ENCODE results near the gene NTNG2.

The NTNG2 gene

DNA sequence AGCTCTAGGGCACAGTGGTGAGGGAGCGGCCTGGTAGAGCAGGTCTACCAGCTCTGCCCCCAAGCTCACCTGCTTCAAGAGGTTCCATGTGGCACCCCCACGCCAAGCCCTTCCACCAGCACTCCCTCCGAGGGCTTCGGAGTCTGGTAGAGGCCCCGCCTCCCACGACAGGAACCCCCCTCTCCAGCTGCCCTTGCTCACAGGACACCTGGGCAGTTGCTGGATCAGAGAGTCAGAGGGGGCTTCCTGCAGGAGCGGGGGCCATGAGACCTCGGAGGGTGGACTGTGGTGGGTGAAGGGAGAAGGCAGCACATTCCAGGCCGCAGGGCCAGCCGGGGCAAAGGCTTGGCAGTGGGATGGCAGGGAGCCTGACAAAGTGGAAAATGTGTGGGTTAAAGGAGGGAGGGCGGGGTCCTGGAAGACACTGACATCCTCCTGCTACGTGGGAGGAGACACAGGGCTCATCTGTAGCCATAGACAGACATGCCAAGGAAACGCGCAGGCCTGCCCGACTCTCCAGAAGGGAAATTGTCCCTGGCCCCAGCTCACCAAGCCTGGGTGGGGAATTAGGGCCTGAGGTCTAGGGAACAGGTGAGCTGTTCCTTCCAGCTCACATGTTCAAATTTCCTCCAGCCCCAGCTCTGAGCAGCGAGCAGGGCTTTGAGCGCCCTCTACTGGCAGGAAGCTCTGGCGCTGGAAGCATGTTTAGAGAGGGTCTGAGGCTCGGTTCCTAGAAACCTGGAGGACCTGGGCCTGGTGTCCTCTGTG lies 74.2 kb downstream of the NTNG2 start:
- Histone ChIP-seq H3K4me3 (ENCODE audit: low read depth, low read length) (no peak overlapping the region), H2BK120ac (ENCODE audit: insufficient read depth, low read length, poor library complexity) (no peak overlapping the region), H4K8ac (ENCODE audit: low read depth, low read length) (no peak overlapping the region), H3K27ac (ENCODE audit: low read depth, low read length) (no peak overlapping the region), H3K4ac (ENCODE audit: low read depth, low read length) (no peak overlapping the region), H3K27me3 (ENCODE audit: insufficient read depth, low read length) (peaks cover 5% of the 10 kb centered on the region), H3K9ac (ENCODE audit: low read length) (no peak overlapping the region), H2BK5ac (ENCODE audit: low read depth, low read length, poor library complexity) (no peak overlapping the region), H2BK12ac (ENCODE audit: low read length) (no peak overlapping the region), H2AFZ (ENCODE audit: insufficient read depth, low read length, poor library complexity) (no peak overlapping the region), H3K14ac (ENCODE audit: low read length) (no peak overlapping the region), H3K36me3 (ENCODE audit: control insufficient read depth in 1 of 2, insufficient read depth in 2 of 2, low read length in 2 of 2) (no peaks in the 10 kb centered on the region), H2AK5ac (ENCODE audit: low read length) (no peak overlapping the region), H4K12ac (ENCODE audit: low read depth, low read length) (no peak overlapping the region), H3K4me1 (ENCODE audit: control insufficient read depth in 1 of 2, insufficient read depth in 2 of 2, low read length in 2 of 2) (peaks cover 0 to 4% of the 10 kb centered on the region in 2 experiments), H3K18ac (ENCODE audit: low read length) (no peak overlapping the region), H4K91ac (ENCODE audit: low read depth, low read length) (no peak overlapping the region), H3K9me3 (ENCODE audit: insufficient read depth, low read depth, low read length) (no peaks in the 10 kb centered on the region), H3K79me1 (ENCODE audit: low read length) (no peaks in the 10 kb centered on the region), H3K4me2 (ENCODE audit: low read length) (no peak overlapping the region), H3K23ac (ENCODE audit: low read length) (no peak overlapping the region), H3K79me2 (ENCODE audit: control insufficient read depth, insufficient read depth, low read length, poor library complexity) (no peaks in the 10 kb centered on the region)
- WGBS (ENCODE audit: extremely low coverage, insufficient coverage, insufficient read length) = no CpG with 5 or more reads among the region's 19 CpGs
- peak; percentile 60 to 89 for DNase-seq

DNA sequence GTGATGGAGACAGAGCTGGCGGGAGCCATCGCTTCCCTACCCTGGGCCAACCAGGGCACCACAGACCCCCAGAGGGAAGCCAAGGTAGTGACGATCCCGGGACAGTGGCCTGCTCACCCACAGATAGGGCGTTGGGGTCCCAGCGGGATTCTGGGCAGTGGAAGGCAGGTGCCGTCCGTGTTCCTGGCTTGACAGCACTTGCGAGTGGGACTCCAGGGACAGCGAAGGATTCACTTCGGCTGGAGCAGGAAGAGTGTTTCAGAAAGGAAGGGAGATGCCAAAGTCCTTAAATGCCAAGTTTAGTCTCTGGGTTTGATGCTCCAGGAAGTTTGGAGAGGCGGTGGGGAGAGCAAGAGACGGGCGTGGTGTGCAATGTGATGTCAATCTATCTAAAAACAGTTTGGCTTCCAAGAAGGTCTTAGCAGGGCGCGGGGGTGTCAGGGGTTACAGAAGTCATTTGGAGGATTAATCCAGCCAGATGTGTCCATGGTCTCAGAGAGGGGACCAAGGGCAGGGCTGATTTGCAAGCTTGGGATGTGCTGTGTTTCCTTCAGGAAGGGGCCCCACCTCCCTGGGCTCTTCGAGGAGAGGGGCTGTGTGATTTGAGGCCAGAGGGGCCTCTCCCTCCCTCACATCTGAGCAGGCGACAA lies 74.9 kb downstream of the NTNG2 start:
- Histone ChIP-seq H4K12ac (ENCODE audit: low read depth, low read length) (no peak overlapping the region), H3K36me3 (ENCODE audit: control insufficient read depth in 1 of 2, insufficient read depth in 2 of 2, low read length in 2 of 2) (no peaks in the 10 kb centered on the region), H3K27ac (ENCODE audit: low read depth, low read length) (no peak overlapping the region), H3K9me3 (ENCODE audit: insufficient read depth, low read depth, low read length) (no peaks in the 10 kb centered on the region), H2BK120ac (ENCODE audit: insufficient read depth, low read length, poor library complexity) (no peak overlapping the region), H2BK12ac (ENCODE audit: low read length) (no peak overlapping the region), H3K79me2 (ENCODE audit: control insufficient read depth, insufficient read depth, low read length, poor library complexity) (no peaks in the 10 kb centered on the region), H3K79me1 (ENCODE audit: low read length) (no peaks in the 10 kb centered on the region), H4K91ac (ENCODE audit: low read depth, low read length) (no peak overlapping the region), H3K18ac (ENCODE audit: low read length) (no peak overlapping the region), H2BK5ac (ENCODE audit: low read depth, low read length, poor library complexity) (no peak overlapping the region), H3K4me1 (ENCODE audit: control insufficient read depth in 1 of 2, insufficient read depth in 2 of 2, low read length in 2 of 2) (peaks cover 5 to 9% of the 10 kb centered on the region in 2 experiments), H2AK5ac (ENCODE audit: low read length) (no peak overlapping the region), H3K9ac (ENCODE audit: low read length) (no peak overlapping the region), H3K14ac (ENCODE audit: low read length) (no peak overlapping the region), H3K27me3 (ENCODE audit: insufficient read depth, low read length) (peaks cover 12% of the 10 kb centered on the region), H2AFZ (ENCODE audit: insufficient read depth, low read length, poor library complexity) (no peak overlapping the region), H3K4ac (ENCODE audit: low read depth, low read length) (no peak overlapping the region), H3K23ac (ENCODE audit: low read length) (no peak overlapping the region), H3K4me2 (ENCODE audit: low read length) (no peak overlapping the region), H4K8ac (ENCODE audit: low read depth, low read length) (no peak overlapping the region), H3K4me3 (ENCODE audit: low read depth, low read length) (no peak overlapping the region)
- no CpG with 5 or more reads among the region's 18 CpGs for WGBS (ENCODE audit: extremely low coverage, insufficient coverage, insufficient read length)
- DNase-seq = no peak

DNA sequence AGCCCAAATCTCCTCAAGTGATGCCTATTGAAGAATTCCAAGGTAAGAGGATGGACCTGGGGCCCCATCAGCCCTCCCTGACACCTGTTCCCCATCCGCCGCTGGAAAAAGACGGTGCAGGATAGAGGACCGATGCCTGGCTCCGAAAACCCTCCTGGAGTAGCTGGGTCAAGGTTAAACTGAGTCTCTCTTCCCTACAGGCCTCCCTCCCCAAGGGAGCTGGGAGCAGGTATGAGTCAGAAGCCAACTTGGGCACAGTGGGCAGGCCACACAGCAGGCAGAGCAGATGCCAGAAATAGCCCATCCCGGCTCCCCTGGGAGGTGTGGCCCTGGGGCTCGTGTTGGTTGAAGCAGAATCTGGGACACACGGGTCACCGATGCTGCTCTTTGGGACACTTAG lies 75.6 kb downstream of the NTNG2 start:
- Histone ChIP-seq H3K4me3 (ENCODE audit: low read depth, low read length) (no peak overlapping the region), H3K4me1 (ENCODE audit: control insufficient read depth in 1 of 2, insufficient read depth in 2 of 2, low read length in 2 of 2) (peaks cover 6 to 11% of the 10 kb centered on the region in 2 experiments), H3K23ac (ENCODE audit: low read length) (no peak overlapping the region), H3K27me3 (ENCODE audit: insufficient read depth, low read length) (peaks cover 19% of the 10 kb centered on the region), H2BK120ac (ENCODE audit: insufficient read depth, low read length, poor library complexity) (no peak overlapping the region), H3K79me2 (ENCODE audit: control insufficient read depth, insufficient read depth, low read length, poor library complexity) (no peaks in the 10 kb centered on the region), H3K18ac (ENCODE audit: low read length) (no peak overlapping the region), H4K8ac (ENCODE audit: low read depth, low read length) (no peak overlapping the region), H2AFZ (ENCODE audit: insufficient read depth, low read length, poor library complexity) (no peak overlapping the region), H2AK5ac (ENCODE audit: low read length) (no peak overlapping the region), H3K27ac (ENCODE audit: low read depth, low read length) (no peak overlapping the region), H3K14ac (ENCODE audit: low read length) (no peak overlapping the region), H3K79me1 (ENCODE audit: low read length) (no peaks in the 10 kb centered on the region), H3K4me2 (ENCODE audit: low read length) (no peak overlapping the region), H4K12ac (ENCODE audit: low read depth, low read length) (no peak overlapping the region), H3K9me3 (ENCODE audit: insufficient read depth, low read depth, low read length) (no peaks in the 10 kb centered on the region), H3K9ac (ENCODE audit: low read length) (no peak overlapping the region), H2BK5ac (ENCODE audit: low read depth, low read length, poor library complexity) (no peak overlapping the region), H3K4ac (ENCODE audit: low read depth, low read length) (no peak overlapping the region), H2BK12ac (ENCODE audit: low read length) (no peak overlapping the region), H4K91ac (ENCODE audit: low read depth, low read length) (no peak overlapping the region), H3K36me3 (ENCODE audit: control insufficient read depth in 1 of 2, insufficient read depth in 2 of 2, low read length in 2 of 2) (no peaks in the 10 kb centered on the region)
- WGBS (ENCODE audit: extremely low coverage, insufficient coverage, insufficient read length) = no CpG with 5 or more reads among the region's 9 CpGs
- DNase-seq = no peak

DNA sequence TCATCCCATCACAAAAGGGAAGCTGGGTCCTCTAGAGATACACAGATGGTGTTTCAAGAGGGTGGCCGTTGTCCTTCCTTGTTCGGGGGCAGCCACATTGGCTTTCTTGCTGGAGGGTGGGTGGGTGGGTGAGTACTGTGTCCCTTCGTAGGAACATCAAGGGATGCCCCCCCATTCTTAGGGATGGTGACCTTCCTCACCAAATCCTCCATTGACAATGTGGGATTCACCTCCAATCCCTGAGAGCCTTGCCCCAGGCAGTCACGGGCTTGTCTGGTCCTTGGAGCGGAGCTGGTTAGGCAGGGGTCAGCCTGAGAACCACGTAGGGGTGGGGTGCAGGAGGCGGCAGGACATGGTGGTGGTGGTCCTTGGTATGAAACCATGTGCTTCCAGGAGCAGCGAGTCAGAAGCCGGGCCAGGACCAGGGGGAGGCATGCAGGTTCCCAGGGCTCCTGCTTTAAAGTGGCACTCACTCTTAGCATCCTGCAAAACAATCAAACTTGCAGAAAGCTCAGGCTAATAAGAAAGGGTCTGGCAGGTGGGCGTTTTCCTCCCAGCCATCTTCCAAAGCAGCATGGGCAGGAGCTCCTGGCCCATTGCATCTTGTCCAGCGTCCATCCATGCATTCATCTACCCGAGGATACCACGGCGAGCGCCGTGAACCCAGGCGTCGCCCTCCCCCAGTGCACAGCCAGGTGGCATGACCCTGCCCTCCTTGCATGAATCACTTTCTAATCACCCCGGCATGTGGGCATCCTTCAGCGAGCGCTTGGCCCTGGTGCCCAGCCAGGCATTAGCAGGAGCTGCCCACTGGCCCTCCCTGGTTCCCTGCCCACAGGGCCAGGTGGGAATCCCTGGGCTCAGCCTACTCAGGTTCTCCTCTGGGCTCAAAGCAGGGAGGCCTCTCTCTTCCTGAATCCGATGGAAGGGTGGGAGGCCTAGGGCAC lies 76.4 kb downstream of the NTNG2 start:
- no peak overlapping the region for H3K4ac ChIP-seq (ENCODE audit: low read depth, low read length)
- peaks cover 25% of the 10 kb centered on the region for H3K27me3 ChIP-seq (ENCODE audit: insufficient read depth, low read length)
- no peak overlapping the region for H3K4me3 ChIP-seq (ENCODE audit: low read depth, low read length)
- H3K79me2 ChIP-seq (ENCODE audit: control insufficient read depth, insufficient read depth, low read length, poor library complexity) = no peaks in the 10 kb centered on the region
- no peak for DNase-seq
- WGBS (ENCODE audit: extremely low coverage, insufficient coverage, insufficient read length) = no CpG with 5 or more reads among the region's 22 CpGs
- H3K9me3 ChIP-seq (ENCODE audit: insufficient read depth, low read depth, low read length) = no peaks in the 10 kb centered on the region
- H2BK12ac ChIP-seq (ENCODE audit: low read length) = no peak overlapping the region
- H3K9ac ChIP-seq (ENCODE audit: low read length) = no peak overlapping the region
- no peak overlapping the region for H3K27ac ChIP-seq (ENCODE audit: low read depth, low read length)
- no peaks in the 10 kb centered on the region for H3K36me3 ChIP-seq (ENCODE audit: control insufficient read depth in 1 of 2, insufficient read depth in 2 of 2, low read length in 2 of 2)
- no peak overlapping the region for H3K23ac ChIP-seq (ENCODE audit: low read length)
- no peak overlapping the region for H4K91ac ChIP-seq (ENCODE audit: low read depth, low read length)
- no peak overlapping the region for H3K18ac ChIP-seq (ENCODE audit: low read length)
- no peak overlapping the region for H3K4me2 ChIP-seq (ENCODE audit: low read length)
- no peak overlapping the region for H3K14ac ChIP-seq (ENCODE audit: low read length)
- no peak overlapping the region for H2AFZ ChIP-seq (ENCODE audit: insufficient read depth, low read length, poor library complexity)
- H3K4me1 ChIP-seq (ENCODE audit: control insufficient read depth in 1 of 2, insufficient read depth in 2 of 2, low read length in 2 of 2) = peaks cover 6 to 11% of the 10 kb centered on the region in 2 experiments
- no peak overlapping the region for H2AK5ac ChIP-seq (ENCODE audit: low read length)
- H2BK120ac ChIP-seq (ENCODE audit: insufficient read depth, low read length, poor library complexity) = no peak overlapping the region
- H4K12ac ChIP-seq (ENCODE audit: low read depth, low read length) = no peak overlapping the region
- H3K79me1 ChIP-seq (ENCODE audit: low read length) = no peaks in the 10 kb centered on the region
- H4K8ac ChIP-seq (ENCODE audit: low read depth, low read length) = no peak overlapping the region
- no peak overlapping the region for H2BK5ac ChIP-seq (ENCODE audit: low read depth, low read length, poor library complexity)

All from trophoblast cell (in vitro differentiated cells and primary cell).